ENCODE results near the gene SYCE1L.
A peak's percentile ranks its signal among the peaks of the same experiment; 100 is the strongest.

SYCE1L gene

GRCh38 chr16:77213542-77214106 lies 14.4 kb downstream of the SYCE1L start (continued):
- TF ChIP-seq ZNF610 (tag by site-specific recombination; IDR thresholded peaks at IDR 0.05; ENCODE audit: borderline replicate concordance), result no peak
- TF ChIP-seq REPIN1 (tag by site-specific recombination; IDR thresholded peaks at IDR 0.05; ENCODE audit: low read depth), result no peak
- no peak for TF ChIP-seq ZNF747 (tag by site-specific recombination; IDR thresholded peaks at IDR 0.05)
- TF ChIP-seq ATF2 (tag by site-specific recombination; IDR thresholded peaks at IDR 0.05; ENCODE audit: low read depth), result no peak
- TF ChIP-seq PRDM1 (tag by site-specific recombination; IDR thresholded peaks at IDR 0.05), result no peak
- TF ChIP-seq ZNF571 (tag by site-specific recombination; IDR thresholded peaks at IDR 0.05), result no peak
- TF ChIP-seq SETDB1 (IDR thresholded peaks at IDR 0.05; ENCODE audit: insufficient read length, low read length), result no peak
- TF ChIP-seq ZNF121 (tag by site-specific recombination; IDR thresholded peaks at IDR 0.05), result no peak
- peak; percentile 47; the same call in 1 of the 2 replicates for TF ChIP-seq HIC1 (tag by site-specific recombination; IDR thresholded peaks at IDR 0.05)
- no peak for TF ChIP-seq ZBTB11 (tag by site-specific recombination; conservative IDR thresholded peaks at IDR 0.05; ENCODE audit: low read depth)
- TF ChIP-seq ZSCAN18 (tag by site-specific recombination; IDR thresholded peaks at IDR 0.05), result no peak
- TF ChIP-seq ZBTB21 (tag by site-specific recombination; IDR thresholded peaks at IDR 0.05), result no peak
- no peak for TF ChIP-seq ZNF513 (tag by site-specific recombination; IDR thresholded peaks at IDR 0.05)
- no peak for TF ChIP-seq ZBTB10 (tag by site-specific recombination; IDR thresholded peaks at IDR 0.05)
- no peak for TF ChIP-seq ZNF776 (tag by site-specific recombination; IDR thresholded peaks at IDR 0.05; ENCODE audit: borderline replicate concordance)
- TF ChIP-seq ZNF423 (tag by site-specific recombination; IDR thresholded peaks at IDR 0.05), result no peak
- TF ChIP-seq ZFHX2 (tag by site-specific recombination; conservative IDR thresholded peaks at IDR 0.05), result peak; percentile 31; the same call in 1 of the 2 replicates
- no peak for TF ChIP-seq ZNF555 (tag by site-specific recombination; conservative IDR thresholded peaks at IDR 0.05)
- no peak for TF ChIP-seq ZNF654 (tag by site-specific recombination; IDR thresholded peaks at IDR 0.05; ENCODE audit: low read depth)
- TF ChIP-seq ZNF175 (tag by site-specific recombination; IDR thresholded peaks at IDR 0.05), result no peak
- TF ChIP-seq ZNF785 (tag by site-specific recombination; IDR thresholded peaks at IDR 0.05), result no peak
- no peak for TF ChIP-seq OVOL3 (tag by site-specific recombination; IDR thresholded peaks at IDR 0.05)
- TF ChIP-seq ZBTB17 (tag by site-specific recombination; IDR thresholded peaks at IDR 0.05), result no peak
- TF ChIP-seq KLF7 (tag by site-specific recombination; IDR thresholded peaks at IDR 0.05; ENCODE audit: borderline replicate concordance), result no peak
- no peak for TF ChIP-seq ZNF624 (tag by site-specific recombination; IDR thresholded peaks at IDR 0.05)
- no peak for TF ChIP-seq ZNF585B (tag by site-specific recombination; IDR thresholded peaks at IDR 0.05)
